Hematopoietic multipotent progenitor cell treated with erythropoietin and hydrocortisone succinate and interleukin-3 and kit ligand, for 17 days (in vitro differentiated cells): Measurements from ENCODE around the gene MYL11.

Source experiments
- DNase-seq: peaks from one replicate; pipeline ENCODE4 v3.0.0-alpha.2; 2015; ENCODE audit warnings: low spot score

Gene MYL11

DNA sequence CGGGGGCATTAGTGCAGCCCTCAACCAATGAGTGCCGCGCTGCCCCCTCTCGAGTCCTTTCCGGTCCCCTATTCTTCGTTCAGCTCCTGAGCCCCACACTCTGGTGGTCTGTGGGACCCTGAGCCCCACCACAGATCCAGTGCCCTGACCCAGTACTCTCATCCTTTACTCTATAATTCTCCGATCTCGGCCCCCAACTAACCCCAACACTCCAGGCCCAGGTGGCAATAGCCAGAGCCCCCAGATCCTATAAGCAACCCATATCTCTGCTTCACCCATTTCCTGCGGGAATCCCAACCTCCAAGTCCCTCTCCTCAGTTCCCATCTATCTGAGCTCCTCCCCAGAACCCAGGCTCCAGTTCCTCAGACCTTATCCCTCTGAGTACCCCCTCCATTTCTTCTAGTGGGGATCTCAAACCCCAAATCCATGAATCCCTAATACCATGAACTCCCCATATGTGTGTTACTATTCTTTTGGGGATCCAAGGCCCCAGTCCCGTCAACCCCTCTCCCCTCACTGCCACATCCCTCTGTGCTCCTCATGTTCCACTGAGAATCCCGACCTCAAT, 3.3 kb upstream of the MYL11 start:
- no peak for DNase-seq

- DNase-seq = peak; percentile 67
Observed at GRCh38 chr16:30372038-30372712, 2.4 kb upstream of the MYL11 start.

DNA sequence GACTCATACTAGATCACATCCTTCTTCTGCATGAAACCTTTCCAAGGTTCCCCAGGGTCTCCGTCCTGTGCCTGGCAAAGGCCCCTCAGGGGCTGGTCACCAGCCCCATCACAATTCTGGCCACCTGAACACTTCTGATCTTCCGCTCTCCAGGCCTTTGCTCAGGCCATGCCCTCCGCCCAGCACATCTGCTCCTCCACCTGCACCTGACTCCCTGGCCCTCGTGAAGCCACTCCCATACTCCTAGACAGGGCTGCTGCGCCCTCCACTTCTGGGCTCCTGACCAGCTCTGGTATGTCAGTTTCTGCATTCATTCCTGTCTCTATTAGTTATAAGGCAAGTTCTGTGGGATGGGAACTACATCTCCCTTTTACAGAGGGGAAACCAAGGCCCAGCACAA, 1.9 kb upstream of the MYL11 start:
- no peak for DNase-seq

DNA sequence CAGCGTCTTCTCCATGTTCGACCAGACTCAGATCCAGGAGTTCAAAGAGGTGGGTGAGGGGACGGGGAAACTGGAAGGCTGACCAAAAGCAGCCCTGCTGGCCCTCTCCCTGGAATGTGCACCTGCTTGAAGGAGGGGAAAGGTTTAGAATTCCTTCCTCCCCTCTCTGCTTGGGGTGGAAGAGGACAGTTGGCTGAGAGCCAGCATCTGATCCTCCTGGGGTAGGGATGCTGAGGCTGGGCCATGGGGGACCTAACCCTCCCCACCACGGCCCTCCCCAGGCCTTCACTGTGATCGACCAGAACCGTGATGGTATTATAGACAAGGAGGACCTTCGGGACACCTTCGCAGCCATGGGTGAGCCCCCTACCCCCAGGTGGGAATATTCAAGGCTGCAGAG, 1.3 kb downstream of the MYL11 start:
- DNase-seq = no peak

- no peak for DNase-seq
Observed at GRCh38 chr16:30376461-30376902, 1.9 kb downstream of the MYL11 start.

- no peak for DNase-seq
Observed at GRCh38 chr16:30377050-30377811, 2.6 kb downstream of the MYL11 start.

DNA sequence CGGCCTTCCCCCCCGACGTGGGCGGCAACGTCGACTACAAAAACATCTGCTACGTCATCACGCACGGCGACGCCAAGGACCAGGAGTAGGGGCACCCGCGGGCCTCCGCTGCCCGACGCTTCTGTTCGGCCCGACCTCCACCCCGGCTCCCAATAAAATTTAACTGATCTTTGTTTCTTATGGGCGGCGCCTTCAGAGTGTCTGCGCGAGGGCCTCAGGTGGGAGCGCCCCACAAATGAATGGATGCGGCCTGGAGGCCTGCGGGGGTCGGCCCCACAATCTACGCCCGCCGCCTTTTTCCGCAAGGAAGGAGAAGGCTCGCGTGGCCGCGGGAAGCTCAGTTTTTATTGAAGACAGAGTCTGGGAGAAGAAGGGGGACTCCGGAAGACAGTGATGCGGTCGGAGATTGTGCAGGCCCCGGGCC, 3.2 kb downstream of the MYL11 start:
- DNase-seq = peak; percentile 93

DNA sequence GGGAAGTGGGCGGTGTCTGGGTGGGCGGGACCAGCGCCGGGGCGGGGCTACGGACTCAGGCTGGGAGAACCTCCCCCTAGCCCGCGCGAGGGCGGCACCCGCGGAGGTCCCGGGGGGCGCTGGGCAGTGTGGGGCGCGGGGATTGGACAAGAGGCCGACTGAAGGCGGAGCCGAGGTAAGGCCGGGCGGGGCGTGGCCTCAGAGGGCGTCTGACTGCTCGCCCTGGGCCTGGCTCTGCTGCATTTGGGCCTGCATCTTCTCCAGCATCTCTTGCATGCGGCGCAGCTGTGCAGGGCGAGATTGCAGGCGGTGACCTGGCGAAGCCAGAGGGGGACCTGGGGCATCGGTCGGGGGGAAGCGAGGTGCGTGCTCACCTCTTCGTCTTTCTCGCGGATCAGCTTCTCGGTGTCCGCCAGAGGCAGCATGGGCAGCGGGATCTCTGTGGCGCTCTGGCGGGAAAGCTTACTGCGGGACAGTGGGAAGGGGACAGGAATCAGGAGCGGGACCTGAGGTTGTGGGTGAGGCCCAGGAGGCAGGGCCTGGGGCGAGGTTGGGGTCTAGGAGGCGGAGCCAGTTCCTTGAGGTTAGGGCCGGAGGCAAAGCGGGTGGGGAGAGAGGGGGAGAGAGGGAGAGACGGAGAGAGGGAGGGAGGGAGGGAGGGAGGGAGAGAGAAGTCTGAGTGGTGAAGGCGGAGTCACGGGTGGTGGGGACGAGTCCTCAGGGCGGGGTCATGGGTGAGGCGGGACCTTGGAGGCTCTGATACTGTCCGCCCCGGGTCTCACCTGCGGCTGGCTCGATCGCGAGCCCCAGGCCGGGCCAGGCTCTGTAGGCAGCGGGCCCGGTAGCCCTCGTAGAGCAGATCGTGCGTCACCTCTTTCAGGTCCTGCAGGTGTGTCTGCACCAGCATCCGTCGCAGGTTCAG, 3.9 kb downstream of the MYL11 start:
- peak; percentile 98 for DNase-seq

GRCh38 chr16:30379158-30379783, 4.7 kb downstream of the MYL11 start:
- no peak for DNase-seq

GRCh38 chr16:30380072-30380802, 5.6 kb downstream of the MYL11 start:
- no peak for DNase-seq

DNA sequence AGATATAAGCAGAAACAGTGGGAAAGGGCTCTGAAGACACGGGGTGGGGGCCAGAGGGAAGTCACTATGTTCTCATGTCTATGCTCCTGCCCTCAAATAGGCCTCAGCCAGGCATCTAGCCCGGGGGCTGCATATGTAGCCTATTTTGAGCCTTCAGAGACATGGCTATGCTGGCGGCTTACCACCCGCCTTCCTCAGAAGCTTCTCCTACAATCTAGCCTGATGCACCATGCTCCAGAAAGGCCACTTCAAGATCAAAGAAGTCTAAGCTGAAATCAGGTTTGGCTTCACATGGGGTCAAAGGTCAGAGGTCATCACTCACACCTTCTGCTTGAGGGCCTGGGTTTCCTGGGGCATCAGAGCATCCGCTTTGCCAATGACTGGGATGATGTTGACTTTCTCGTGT, 6.2 kb downstream of the MYL11 start:
- no peak for DNase-seq

- no peak for DNase-seq
Observed at GRCh38 chr16:30381291-30382041, 6.9 kb downstream of the MYL11 start.

- DNase-seq = no peak
Observed at GRCh38 chr16:30382111-30382881, 7.7 kb downstream of the MYL11 start, which contains the start of gene SEPTIN1. SEPTIN1 (minus strand) TSS chr16:30382561; CDS start chr16:30382542, 19 bp downstream.

DNA sequence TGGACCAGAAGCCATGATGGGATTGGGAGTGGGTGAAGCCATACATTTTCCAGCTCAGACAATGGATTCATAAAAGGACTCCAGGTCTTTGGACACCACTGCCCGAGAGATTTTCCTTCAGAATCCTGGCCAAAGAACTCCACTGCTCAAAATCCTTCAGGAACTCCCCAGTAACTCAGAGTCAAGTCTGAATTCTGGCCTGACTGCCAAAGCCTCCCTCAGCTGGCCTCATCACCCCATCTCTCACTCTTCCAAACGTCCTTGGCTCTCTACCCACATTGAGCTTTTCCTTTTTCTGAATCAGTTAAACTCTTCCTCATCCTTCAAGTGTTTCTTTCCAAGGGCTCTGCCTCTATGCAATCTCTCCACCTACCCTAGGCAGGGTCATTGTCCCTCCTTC, 8.9 kb downstream of the MYL11 start:
- DNase-seq = no peak

DNA sequence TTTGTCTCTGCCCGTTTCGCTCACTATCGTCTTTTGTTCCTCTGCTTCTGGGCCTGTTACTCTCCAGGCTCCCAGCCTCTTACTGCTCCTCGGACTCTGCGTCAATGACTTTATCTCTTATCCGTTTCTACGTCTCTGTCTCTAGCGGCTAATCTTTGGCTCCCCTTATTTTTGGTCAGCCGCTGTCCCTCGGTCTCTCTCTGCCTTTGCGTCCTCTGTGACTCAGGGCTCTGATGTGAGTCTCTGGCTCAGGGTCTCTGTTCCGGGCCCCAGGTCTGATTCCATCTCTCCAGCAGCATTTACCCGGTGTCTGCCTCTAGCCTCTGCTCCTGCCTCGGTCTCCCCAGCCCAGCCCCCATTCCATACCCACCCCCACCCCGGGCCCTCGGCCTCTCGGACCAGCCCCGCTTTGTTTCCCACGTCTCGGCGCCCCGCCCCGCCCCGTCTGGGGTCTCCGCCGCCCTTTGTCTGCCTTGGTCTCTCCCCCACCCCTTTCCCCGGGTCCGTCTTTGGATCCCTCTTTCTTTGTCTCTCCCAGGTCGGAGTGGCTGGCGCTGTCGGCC, 20.1 kb downstream of the MYL11 start:
- DNase-seq = no peak

DNA sequence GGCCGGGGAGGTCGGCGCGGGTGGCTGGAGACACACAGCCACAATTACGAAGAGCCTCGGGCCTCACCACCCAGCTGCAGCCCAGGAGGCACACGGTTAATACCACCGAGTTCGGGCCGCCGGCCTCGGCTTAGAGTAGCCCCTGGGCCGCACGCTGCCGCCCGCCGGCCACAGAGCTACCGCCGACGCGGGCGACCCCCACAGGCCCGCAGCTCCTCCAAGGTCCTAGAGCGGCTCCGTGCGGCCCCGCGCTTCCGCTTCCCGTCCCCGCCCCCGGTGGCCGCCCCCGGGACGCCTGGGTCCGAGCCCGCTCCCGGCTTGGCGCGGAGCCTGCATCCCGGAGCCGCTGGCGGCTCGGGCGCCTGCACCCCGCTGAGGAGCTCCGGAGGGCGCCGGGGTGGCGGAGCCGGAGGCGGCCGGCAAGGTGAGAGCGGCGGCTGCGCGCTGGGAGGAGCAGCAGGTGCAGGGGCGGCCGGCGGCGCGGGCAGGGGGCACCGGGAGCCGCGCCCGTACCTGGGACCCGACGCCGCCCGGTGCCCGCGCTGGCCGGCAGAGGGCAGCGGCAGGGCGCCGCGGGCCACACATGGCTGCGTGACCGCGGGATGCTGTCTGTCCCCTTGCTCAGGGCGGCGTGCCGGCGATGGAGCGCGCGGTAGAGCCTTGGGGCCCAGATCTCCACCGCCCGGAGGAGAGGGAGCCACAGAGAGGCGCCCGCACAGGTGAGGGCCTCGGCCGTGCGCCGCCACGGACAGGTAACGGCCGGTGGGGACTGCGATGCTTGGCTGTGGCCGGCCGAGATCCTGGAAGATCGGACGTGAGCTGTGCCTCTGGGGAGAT, 20.8 kb downstream of the MYL11 start, which contains the start of gene ZNF48:
Gene ZNF48 (plus strand): TSS at position 266 of the 837 bp plus-strand sequence. CDS start 375 bp downstream, at position 641.
- peak; percentile 62 for DNase-seq

DNA sequence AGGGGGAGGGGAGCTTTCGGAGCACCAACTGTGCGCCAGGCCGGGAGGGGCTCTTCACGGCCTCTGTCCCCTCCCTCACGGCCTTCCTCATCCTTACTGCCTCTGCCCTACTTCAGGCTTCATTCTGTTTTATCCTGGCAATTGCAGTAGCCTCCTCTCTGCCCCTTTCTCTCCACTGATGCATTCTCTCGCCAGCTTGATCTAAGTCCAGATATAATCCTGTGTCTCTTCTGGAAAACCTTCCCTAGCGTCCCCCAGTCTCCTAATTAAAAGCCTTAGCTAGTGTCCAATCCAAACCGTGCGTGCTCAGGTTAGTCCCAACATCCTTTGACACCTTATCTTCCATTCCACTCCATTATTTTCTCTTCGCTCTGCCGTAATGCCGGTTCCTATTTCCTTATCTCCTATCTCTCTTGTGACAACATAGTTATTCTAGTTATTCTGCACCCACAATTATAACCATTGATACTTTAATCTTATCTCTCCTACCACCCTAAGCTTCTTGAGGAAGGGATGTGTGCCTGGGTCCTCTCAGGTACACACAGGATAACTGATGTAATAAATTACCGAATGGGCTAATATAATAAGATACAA, 21.5 kb downstream of the MYL11 start:
- no peak for DNase-seq
